Measurements from ENCODE around the gene ABCB8. TPM values are rescaled to one million over a fixed set of nuclear protein-coding genes. Genes with fewer than 3 reads are reported as not detected.
A peak's percentile ranks its signal among the peaks of the same experiment; 100 is the strongest.

The ABCB8 gene
- total and polyA plus RNA-seq, 2 donors (not counting 3 experiments of a cell fraction or from before 2014, with no cell fraction given) = 38.0 to 46.3 TPM

DNA sequence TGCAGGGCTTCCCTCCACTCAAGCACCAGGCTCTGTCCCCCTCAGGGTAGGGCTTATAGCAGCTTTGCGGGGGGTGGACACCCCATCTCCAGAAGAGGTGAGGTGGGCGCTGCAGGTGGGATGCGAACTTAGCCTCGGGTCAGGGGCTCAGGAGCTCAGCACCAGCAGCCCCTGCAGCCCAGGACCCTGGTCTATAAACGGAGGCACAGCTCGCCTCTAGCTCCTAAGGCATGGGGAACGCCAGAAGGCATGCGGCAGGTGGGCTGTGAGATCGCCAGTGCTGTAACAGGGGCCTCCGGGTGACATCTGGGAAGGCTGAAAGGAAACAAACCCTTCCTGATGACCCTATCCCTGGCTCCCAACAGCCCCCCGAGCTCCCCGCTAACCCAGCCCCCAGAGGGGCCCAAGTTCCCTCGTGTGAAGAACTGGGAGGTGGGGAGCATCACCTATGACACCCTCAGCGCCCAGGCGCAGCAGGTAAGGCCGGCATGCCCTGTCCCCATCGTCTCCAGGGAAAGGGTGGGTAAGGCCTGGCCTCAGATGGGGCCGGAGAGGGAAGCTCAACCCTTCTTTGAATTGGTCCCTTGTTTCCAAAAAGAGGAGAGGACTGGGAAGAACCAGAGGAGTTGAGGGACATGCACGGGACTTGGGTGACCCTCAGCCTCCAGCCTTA lies 33.3 kb upstream of the ABCB8 start:
- Histone ChIP-seq H3K79me2 (ENCODE audit: control insufficient read depth, insufficient read depth, low read length) (peaks cover 7% of the 10 kb centered on the region), H3K9ac (replicated peaks; ENCODE audit: extremely low read depth, insufficient read depth, low read length) (no peak overlapping the region), H3K27me3 (ENCODE audit: control insufficient read depth in 2 of 2, insufficient read depth in 2 of 2, low read length in 2 of 2) (no peaks in the 10 kb centered on the region), H3K9me1 (replicated peaks; ENCODE audit: control insufficient read depth, extremely low read depth, insufficient read depth, low read length) (no peaks in the 10 kb centered on the region), H3K4me1 (ENCODE audit: control insufficient read depth, extremely low read depth, insufficient read depth, low read length) (peaks cover 28% of the 10 kb centered on the region), H3K27ac (ENCODE audit: insufficient read depth, low read depth, low read length) (peak overlapping the region; percentile 10), H2AFZ (ENCODE audit: low read depth, low read length) (no peak overlapping the region), H3K36me3 (ENCODE audit: control insufficient read depth in 2 of 2, extremely low read depth in 1 of 2, insufficient read depth in 2 of 2, low read length in 2 of 2) (peaks cover 0 to 16% of the 10 kb centered on the region in 2 experiments), H3K4me3 (replicated peaks in 1 of 3; ENCODE audit: insufficient read depth in 1 of 3, low read depth in 1 of 3, low read length in 3 of 3) (peak overlapping the region; percentile 43 to 67 (median 60)), H4K20me1 (replicated peaks; ENCODE audit: control insufficient read depth, extremely low read depth, insufficient read depth, low read length) (no peaks in the 10 kb centered on the region), H3K4me2 (ENCODE audit: insufficient read depth, low read length) (peak overlapping the region; percentile 67), H3K9me3 (replicated peaks; ENCODE audit: control insufficient read depth, insufficient read depth, low read length) (peaks cover 2% of the 10 kb centered on the region)
- intact Hi-C loops (cut with micrococcal nuclease) (loop anchor here (1.0 to 5.0 kb wide), 3 partner anchors 8 to 628 kb away; partner anchors contain the start of gene REPIN1), dilution Hi-C loops (cut with MboI; ENCODE audit: extremely low pct_ligation_motif_present, low sequenced_read_pairs) (no loop called here)
- TF ChIP-seq JUN (IDR thresholded peaks at IDR 0.05; ENCODE audit: borderline replicate concordance, insufficient read depth, insufficient read length, low read depth) = no peak
- TF ChIP-seq GATA2 (IDR thresholded peaks at IDR 0.05; ENCODE audit: insufficient read depth, insufficient read length, low read depth, low read length) = no peak
- TF ChIP-seq MYC (IDR thresholded peaks at IDR 0.05; ENCODE audit: low read depth, low read length) = no peak
- TF ChIP-seq POLR2A (IDR thresholded peaks at IDR 0.05; ENCODE audit: low read depth, low read length) = no peak
- TF ChIP-seq, protein P1, sequence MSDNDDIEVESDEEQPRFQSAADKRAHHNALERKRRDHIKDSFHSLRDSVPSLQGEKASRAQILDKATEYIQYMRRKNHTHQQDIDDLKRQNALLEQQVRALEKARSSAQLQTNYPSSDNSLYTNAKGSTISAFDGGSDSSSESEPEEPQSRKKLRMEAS (IDR thresholded peaks at IDR 0.05; ENCODE audit: insufficient read depth, insufficient read length) = no peak
- no peak for TF ChIP-seq FOS (IDR thresholded peaks at IDR 0.05; ENCODE audit: borderline replicate concordance, insufficient read depth, low read length)
- TF ChIP-seq EZH2 (IDR thresholded peaks at IDR 0.05; ENCODE audit: borderline replicate concordance, low read depth, low read length, severe bottlenecking) = no peak
- no peak for TF ChIP-seq POLR2AphosphoS5 (IDR thresholded peaks at IDR 0.05; ENCODE audit: insufficient read depth, low read depth, low read length)
- TF ChIP-seq, protein P2, sequence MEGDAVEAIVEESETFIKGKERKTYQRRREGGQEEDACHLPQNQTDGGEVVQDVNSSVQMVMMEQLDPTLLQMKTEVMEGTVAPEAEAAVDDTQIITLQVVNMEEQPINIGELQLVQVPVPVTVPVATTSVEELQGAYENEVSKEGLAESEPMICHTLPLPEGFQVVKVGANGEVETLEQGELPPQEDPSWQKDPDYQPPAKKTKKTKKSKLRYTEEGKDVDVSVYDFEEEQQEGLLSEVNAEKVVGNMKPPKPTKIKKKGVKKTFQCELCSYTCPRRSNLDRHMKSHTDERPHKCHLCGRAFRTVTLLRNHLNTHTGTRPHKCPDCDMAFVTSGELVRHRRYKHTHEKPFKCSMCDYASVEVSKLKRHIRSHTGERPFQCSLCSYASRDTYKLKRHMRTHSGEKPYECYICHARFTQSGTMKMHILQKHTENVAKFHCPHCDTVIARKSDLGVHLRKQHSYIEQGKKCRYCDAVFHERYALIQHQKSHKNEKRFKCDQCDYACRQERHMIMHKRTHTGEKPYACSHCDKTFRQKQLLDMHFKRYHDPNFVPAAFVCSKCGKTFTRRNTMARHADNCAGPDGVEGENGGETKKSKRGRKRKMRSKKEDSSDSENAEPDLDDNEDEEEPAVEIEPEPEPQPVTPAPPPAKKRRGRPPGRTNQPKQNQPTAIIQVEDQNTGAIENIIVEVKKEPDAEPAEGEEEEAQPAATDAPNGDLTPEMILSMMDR (IDR thresholded peaks at IDR 0.05; ENCODE audit: extremely low read depth in 1 of 2, insufficient read depth in 1 of 2, low read depth in 1 of 2, low read length in 2 of 2) = no peak
- no TSS peak for BruUV-seq (replicated peaks)
- DNase-seq (ENCODE audit: low read depth, low spot score) (no peak), FAIRE-seq (no peak)
- POLR2A ChIA-PET = interaction anchor here (1.6 kb wide), 1 partner anchor 13 kb away, joined by 8 read pairs; no protein-coding TSS in a partner anchor
- CTCF ChIA-PET = interaction anchor here (0.7 to 4.0 kb wide), 6 partner anchors 9 to 97 kb away, joined by 3 to 68 read pairs (median 18); no protein-coding TSS in a partner anchor

Measured in endothelial cell of umbilical vein (primary cell).